Mononuclear cell (primary cell): ENCODE results near the gene EIPR1. TPM values are rescaled to one million over a fixed set of nuclear protein-coding genes. Genes with fewer than 3 reads are reported as not detected.
"Not testable (repeated sequence)": the region's sequence is repeated elsewhere in the genome, so short reads cannot be mapped to it uniquely, and the experiment has no call there.

Experiments
- H3K27me3 ChIP-seq: 2 replicates; pipeline ENCODE4 v1.6.0; 2011; ENCODE audit warnings: low read length, control low read depth; ENCODE audit not compliant: insufficient read depth
- H3K4me1 ChIP-seq: 2 replicates; pipeline ENCODE4 v1.5.1; 2011; ENCODE audit warnings: mild to moderate bottlenecking, low read length, control low read depth; ENCODE audit not compliant: insufficient read depth
- H3K4me3 ChIP-seq: 2 replicates; pipeline ENCODE4 v1.5.1; 2011; ENCODE audit warnings: mild to moderate bottlenecking, low read length, moderate library complexity
- H3K9me3 ChIP-seq: 2 replicates; pipeline ENCODE4 v1.5.1; 2011; ENCODE audit warnings: low read depth, mild to moderate bottlenecking, control low read depth, low read length
- total RNA-seq: library from RNA; depleted of rRNA; stranded (reverse); fragments of >200 nt; gene quantifications from one replicate; pipeline ENCODE4 v1.2.3, GENCODE V29; 2012

The EIPR1 gene
- total RNA-seq, 1 donor, result 10.0 TPM

- H3K9me3 ChIP-seq, result no peaks in the 10 kb centered on the region
- H3K4me1 ChIP-seq, result no peaks in the 10 kb centered on the region
- no peak overlapping the region for H3K4me3 ChIP-seq
- no peaks in the 10 kb centered on the region for H3K27me3 ChIP-seq
These were observed 189.1 kb downstream of the EIPR1 start for GRCh38 chr2:3188405-3188946.

DNA sequence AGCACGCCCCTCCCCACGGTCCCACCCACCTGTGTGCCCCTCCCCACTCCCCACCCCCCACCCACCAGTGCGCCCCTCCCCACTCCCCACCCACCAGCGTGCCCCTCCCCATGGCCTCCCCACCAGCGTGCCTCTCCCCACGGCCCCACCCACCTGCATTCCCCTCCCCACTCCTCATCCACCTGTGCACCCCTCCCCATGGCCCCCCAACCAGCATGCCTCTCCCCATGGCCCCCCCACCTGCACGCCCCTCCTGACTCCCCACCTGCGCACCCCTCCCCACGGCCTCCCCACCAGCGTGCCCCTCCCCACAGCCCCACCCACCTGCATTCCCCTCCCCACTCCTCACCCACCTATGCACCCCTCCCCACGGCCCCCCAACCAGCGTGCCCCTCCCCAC, 190.2 kb downstream of the EIPR1 start:
- H3K4me3 ChIP-seq, result no peak overlapping the region
- H3K9me3 ChIP-seq, result no peaks in the 10 kb centered on the region
- H3K4me1 ChIP-seq, result no peaks in the 10 kb centered on the region
- no peaks in the 10 kb centered on the region for H3K27me3 ChIP-seq

GRCh38 chr2:3186766-3187165, 190.9 kb downstream of the EIPR1 start:
- H3K4me1 ChIP-seq, result no peaks in the 10 kb centered on the region
- no peaks in the 10 kb centered on the region for H3K27me3 ChIP-seq
- no peaks in the 10 kb centered on the region for H3K9me3 ChIP-seq
- no peak overlapping the region for H3K4me3 ChIP-seq

- no peaks in the 10 kb centered on the region for H3K9me3 ChIP-seq
- no peak overlapping the region for H3K4me3 ChIP-seq
- no peaks in the 10 kb centered on the region for H3K4me1 ChIP-seq
- H3K27me3 ChIP-seq, result no peaks in the 10 kb centered on the region
These were observed 191.7 kb downstream of the EIPR1 start for GRCh38 chr2:3185910-3186309.

- no peaks in the 10 kb centered on the region for H3K9me3 ChIP-seq
- H3K27me3 ChIP-seq, result no peaks in the 10 kb centered on the region
- no peak overlapping the region for H3K4me3 ChIP-seq
- no peaks in the 10 kb centered on the region for H3K4me1 ChIP-seq
These were observed 192.4 kb downstream of the EIPR1 start for GRCh38 chr2:3185256-3185655.

DNA sequence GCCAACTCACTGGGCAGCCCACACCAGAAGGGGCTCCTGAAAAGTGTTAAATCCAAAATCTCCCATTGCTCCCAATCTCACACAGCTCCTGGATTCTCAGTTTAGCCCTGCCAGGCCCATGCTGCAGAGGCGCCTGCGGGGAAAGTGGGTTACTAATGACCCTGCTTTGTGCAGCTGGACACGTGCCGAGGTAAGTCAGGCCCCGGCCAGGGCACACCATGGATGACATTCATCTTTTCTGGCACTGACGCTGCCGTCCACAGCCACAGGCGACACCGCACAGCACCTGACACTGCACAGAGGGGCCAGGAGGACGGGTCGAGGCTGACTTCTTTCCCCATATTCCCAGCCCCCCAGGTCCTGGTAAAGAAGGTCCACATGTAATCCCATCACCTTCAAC, 193.5 kb downstream of the EIPR1 start:
- Histone ChIP-seq H3K27me3 (no peaks in the 10 kb centered on the region), H3K4me3 (no peak overlapping the region), H3K9me3 (no peaks in the 10 kb centered on the region), H3K4me1 (no peaks in the 10 kb centered on the region)

GRCh38 chr2:3183766-3184165, 193.9 kb downstream of the EIPR1 start:
- Histone ChIP-seq H3K4me3 (no peak overlapping the region), H3K4me1 (no peaks in the 10 kb centered on the region), H3K9me3 (no peaks in the 10 kb centered on the region), H3K27me3 (no peaks in the 10 kb centered on the region)

DNA sequence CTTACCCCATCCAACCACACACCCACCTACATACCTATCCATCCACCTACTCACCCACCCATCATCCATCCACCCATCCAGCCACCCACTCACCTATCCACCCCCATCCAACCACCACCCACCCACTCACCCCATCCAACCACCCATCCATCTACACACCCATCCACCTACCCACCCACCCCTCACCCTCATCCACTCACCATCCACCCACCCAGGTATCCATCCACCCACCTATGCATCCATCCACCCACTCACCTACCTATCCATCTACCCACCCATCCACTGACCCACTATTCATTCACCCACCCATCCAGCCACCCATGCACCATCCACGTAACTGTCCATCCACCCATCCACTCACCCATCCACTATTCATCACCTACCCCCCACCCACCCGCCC, 194.8 kb downstream of the EIPR1 start:
- Histone ChIP-seq H3K27me3 (no peaks in the 10 kb centered on the region), H3K4me3 (no peak overlapping the region), H3K9me3 (no peaks in the 10 kb centered on the region)

DNA sequence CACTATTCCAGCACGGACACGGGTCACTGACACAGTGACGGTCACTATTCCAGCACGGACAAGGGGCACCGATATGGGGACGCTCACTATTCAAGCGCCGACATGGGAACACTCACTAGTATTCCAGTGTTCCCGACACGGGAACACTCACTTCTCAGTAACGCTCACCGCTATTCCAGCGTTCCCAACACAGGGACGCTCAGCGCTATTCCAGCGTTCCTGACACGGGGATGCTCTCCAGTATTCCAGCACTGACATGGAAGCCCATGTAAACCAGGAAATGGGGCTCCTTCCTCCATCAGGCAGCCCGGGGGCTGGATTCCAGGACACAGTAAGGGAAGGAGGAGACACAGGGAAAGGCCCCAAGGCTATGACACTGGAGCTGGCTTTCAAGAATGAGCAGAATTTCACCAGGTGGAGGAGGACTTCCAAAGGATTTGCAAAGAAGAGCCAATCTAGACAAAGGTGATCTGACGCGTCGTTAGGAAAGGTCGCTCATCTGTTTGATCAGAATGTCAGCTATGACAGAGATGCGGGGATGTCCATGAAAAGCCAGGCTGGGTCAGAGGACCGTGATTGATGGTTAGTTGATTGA, 196.1 kb downstream of the EIPR1 start:
- no peaks in the 10 kb centered on the region for H3K27me3 ChIP-seq
- no peak overlapping the region for H3K4me3 ChIP-seq
- no peaks in the 10 kb centered on the region for H3K9me3 ChIP-seq
- no peaks in the 10 kb centered on the region for H3K4me1 ChIP-seq

More for the DNA sequence above, 194.8 kb downstream of the EIPR1 start:
- no peaks in the 10 kb centered on the region for H3K4me1 ChIP-seq

GRCh38 chr2:3180909-3181221, 196.8 kb downstream of the EIPR1 start:
- not testable (repeated sequence) for H3K4me1 ChIP-seq, H3K9me3 ChIP-seq, H3K4me3 ChIP-seq, H3K27me3 ChIP-seq

- Histone ChIP-seq H3K4me3 (no peak overlapping the region), H3K27me3 (no peaks in the 10 kb centered on the region), H3K4me1 (no peaks in the 10 kb centered on the region), H3K9me3 (no peaks in the 10 kb centered on the region)
These were observed 197.3 kb downstream of the EIPR1 start for GRCh38 chr2:3180082-3180908.

DNA sequence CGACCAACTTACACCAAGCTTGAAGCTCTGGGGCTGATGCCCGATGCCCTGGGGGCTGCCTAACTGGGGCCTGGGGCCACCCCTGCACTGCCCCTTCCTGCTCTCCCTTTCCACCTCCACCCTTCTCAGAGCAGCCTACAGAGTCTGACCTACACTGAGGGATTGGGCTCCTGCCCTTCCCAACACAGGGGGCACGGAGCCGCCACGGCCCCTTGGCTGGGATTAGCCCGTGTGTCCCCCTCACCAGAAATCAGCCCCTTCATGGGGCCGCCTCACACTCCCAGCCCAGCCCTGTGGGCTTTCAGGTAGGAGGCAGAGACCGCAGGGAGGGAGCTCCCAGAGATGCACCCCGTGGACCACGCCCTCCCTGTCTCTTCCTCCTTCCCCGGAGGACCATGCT, 198.0 kb downstream of the EIPR1 start:
- H3K9me3 ChIP-seq, result no peaks in the 10 kb centered on the region
- H3K4me3 ChIP-seq, result no peak overlapping the region
- no peaks in the 10 kb centered on the region for H3K4me1 ChIP-seq
- H3K27me3 ChIP-seq, result no peaks in the 10 kb centered on the region

- Histone ChIP-seq H3K4me1 (no peaks in the 10 kb centered on the region), H3K4me3 (no peak overlapping the region), H3K9me3 (no peaks in the 10 kb centered on the region), H3K27me3 (no peaks in the 10 kb centered on the region)
These were observed 198.4 kb downstream of the EIPR1 start for GRCh38 chr2:3179208-3179607.

DNA sequence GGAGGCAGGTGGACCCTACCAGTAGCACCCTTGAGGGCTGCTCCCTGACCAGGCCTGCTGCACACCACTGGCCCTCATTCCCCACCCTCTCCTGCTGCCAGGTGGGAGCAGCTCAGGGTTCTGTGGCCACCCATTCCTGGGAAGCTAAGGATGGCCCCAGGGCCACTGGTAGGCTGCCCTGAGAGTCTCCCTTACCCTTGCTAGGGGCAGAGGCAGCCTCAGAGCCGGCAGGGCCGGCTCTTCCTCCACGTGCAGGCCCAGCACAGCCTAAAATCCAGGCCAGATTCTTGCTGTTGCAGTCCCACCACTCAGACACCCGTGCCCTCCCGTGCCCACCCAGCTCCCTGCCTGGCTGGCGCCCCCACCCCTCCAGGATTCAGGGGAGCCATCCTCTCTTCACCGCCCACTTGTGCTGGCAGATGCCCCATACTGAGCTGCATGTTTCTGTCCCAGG, 199.0 kb downstream of the EIPR1 start:
- Histone ChIP-seq H3K27me3 (no peaks in the 10 kb centered on the region), H3K9me3 (no peaks in the 10 kb centered on the region), H3K4me1 (no peaks in the 10 kb centered on the region), H3K4me3 (no peak overlapping the region)

- Histone ChIP-seq H3K4me3 (no peak overlapping the region), H3K27me3 (no peaks in the 10 kb centered on the region), H3K4me1 (no peaks in the 10 kb centered on the region), H3K9me3 (no peaks in the 10 kb centered on the region)
These were observed 199.6 kb downstream of the EIPR1 start for GRCh38 chr2:3177891-3178577.
